ENCODE results near the gene DMRT3. TPM values are rescaled to one million over a fixed set of nuclear protein-coding genes. Genes with fewer than 3 reads are reported as not detected.

DMRT3 gene
- total RNA-seq, 1 experiment from 2014 or later: not detected

DNA sequence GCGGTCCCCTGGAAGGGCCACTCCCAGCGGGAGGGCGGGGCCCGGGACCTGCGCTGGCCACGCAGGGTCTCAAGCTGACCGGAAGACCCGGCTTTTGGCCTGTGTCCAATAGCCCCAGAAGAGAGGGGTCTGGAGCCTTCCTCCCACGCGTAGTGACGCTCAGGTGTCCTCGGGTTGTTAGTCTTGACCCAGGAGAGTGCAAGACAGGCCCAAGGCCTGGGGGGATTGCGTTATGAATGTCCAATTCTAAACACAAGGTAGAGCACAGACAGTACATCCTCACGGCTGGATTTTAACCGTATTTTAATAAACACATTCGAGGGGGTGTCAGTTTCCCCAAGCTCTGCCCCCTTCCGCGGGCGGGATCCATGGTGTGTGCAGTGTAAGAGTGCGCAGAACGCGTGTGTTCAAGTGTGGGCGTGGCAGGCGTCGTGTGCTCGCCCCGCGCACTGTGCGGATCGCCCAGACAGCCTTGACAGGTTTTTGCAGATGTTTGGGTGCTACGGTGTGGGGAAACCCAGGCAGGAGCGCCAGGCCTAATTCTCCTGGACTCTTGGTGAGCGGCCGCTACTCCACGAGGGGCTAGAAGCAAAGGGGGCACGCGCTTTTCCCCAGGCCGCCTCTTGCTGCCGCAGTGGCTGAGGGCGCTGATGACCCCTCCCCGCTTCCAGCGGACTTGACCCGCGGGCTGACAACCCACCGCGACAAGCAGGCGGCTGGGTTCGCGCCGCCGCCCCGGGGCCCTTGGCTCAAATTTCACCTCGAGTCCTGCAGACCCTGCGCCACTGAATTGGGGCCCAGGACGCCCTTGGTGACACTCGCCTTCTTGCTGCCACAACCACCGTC, 6.1 kb upstream of the DMRT3 start:
- no peak for DNase-seq (ENCODE audit: low read depth)

DNA sequence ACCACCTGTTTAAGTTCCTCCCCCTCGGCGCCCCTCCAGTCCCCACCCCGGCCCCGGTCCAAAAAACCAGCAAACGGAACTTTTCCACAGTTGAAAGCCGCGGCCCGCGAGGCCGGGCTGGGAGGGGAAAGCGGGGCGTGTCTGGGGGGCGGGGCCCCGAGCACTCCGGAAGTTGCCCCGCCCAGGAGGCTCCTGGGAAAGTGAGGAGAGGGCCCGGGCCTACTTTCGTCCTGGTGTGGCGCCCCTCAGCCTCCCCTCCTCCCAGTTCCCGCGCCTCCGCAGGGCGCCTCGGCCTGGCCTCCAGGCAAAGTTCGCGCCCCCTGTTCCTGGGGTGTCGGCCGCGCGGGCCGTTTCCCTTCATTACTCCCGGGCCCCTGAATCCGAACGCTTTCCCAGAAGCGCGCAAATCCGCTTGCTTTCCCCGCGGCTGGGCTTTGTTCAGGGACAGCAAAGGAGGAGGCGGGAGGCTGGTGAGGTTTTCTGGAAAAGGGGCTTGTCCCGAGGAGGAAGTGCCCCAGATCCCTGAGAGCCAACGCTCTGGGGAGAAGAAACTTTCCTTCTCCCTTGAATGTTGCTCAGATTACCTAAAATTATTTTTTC, 4.5 kb upstream of the DMRT3 start:
- no peak for DNase-seq (ENCODE audit: low read depth)

DNA sequence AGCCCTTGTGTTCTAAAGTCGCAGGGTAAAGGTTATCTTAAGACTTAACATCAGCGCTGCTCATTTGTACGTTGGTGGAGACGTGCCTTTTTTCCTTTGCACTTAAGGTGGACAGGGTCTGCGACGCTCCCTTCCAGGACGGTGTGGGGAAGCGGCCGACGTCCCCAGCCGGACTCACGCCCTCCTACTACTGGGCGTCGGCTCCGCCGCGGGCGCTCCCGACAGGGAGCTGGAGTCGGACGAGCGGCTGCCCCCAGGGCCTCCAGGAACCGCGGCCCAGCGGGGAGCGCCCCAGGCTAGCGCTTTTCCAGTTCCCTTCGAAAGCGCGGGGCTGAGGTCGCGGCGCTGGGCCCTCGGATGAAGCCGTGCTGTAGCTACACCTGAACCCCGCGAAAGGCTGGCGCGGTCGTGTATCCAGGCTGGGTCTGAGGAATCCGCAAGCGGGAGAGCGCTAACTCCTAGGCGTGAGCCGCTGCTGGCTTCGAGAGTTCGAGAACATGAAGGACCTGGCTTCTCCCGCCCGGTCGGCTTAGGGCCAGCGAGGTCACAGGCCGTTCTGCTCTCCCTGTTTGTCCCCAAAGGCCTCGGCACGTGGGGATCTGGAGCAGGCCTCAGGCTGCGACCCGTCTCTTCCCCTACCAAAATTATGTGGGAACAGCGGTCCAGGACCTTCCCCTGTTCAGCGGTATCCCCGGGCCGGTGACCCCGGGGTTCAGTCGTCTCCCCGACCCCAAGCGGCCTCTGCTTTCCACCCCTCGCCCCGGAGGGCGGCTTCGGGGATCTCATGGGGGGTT, 3.8 kb upstream of the DMRT3 start:
- no peak for DNase-seq (ENCODE audit: low read depth)

DNA sequence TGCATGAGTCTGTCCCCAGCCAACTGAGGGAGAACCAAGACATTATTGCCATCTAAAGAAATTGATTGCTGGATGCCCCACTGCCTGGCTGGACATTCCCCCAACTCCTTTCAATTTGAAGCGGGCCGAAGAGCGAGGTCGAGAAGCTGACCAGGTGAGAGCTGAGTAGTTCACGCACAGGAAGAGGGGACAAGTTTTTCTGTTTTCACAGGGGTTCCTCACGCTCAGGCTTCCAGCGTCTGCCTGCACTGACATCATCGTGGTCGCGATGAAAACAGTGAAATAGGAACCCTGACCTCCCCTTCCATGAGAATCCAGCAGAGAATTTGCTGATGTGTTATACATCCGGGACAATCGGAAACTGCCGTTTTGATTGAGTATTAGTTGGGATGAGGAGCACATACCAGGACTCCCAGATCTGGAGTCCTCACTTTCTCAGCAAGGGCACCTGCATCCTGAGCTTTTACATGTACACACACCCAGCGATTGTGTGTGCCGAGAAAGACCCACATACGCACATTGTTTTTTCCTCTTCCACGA, 3.1 kb upstream of the DMRT3 start:
- DNase-seq (ENCODE audit: low read depth): no peak

DNA sequence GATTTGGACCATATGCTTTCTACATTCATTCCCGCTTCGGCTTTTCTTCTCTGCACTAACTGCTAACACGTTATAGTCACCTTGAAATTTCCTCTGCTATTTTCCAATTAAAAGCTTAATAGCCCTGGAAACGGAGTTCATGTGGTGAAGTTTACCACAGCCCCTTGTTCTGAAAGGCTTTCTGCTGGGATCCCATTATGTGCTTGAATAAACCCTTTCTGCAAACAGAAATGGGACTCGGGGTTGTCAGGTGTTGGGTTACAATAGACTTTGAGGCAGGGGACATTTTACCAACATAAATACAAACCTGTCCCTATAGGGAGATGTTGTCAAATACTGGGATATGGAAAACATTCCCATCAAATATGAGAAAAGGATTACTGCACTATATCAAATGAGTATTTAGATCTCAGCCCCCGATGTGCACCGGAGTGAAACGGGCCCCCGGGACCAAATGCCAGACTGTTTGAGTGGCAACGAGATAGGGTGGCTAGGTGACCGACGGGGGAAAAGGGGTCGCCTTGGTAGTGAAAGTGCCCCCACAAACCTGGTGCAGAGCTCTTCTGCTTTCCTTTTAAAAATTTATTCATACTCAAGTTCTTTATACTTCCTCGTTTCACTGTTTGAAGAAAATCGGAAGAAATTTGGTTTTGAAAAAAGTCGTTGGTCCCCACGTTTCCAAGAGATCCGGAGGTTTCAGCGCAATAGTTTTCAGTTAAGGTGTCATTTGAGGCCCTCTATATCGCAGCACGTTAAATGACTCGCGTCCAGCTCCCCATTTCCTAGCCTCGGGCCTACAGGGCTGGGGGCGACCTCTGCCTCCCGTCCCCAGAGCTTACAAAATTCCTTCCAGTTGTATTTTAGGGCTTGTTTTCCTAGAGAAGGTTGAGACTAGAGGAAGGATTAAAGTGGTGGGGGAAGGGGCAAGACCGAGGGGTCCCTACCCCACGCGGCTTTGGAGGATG, 2.1 kb upstream of the DMRT3 start:
- no peak for DNase-seq (ENCODE audit: low read depth)

DNA sequence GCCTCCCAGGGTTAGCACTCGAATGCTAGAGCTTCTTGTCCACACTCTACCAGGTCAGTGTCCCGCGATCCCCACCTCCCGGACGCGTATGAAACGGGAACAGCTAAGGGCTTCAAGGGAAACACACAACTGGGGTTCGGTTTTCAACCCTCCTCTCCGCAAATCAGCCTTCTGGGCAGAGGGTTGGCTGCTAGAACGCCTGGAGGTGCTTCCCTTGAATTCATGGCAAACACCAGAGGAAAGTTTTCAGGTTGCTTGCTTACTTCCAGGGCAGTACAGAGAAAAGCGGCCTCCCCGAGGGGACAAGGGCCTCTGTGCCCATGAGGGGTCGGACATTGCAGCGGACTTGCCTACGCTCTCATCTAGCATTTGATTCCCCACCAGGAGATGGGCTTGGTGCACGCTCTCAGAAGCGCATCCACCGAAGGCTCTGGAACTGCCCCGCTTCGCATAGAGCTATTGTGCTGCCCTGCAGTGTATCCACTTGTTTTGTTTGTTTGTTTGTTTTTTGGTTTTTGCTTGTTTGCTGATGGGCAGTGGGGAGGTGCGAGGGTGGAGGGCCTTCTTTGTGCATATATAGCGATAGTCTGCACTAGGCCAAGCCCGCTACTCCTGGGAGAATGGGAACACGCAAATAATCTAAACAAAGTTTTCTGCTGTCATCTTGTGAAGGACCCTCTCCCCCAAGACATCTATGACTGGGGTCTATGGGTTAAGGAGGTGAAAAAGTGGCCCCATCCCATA, 1.3 kb upstream of the DMRT3 start:
- no peak for DNase-seq (ENCODE audit: low read depth)

DNA sequence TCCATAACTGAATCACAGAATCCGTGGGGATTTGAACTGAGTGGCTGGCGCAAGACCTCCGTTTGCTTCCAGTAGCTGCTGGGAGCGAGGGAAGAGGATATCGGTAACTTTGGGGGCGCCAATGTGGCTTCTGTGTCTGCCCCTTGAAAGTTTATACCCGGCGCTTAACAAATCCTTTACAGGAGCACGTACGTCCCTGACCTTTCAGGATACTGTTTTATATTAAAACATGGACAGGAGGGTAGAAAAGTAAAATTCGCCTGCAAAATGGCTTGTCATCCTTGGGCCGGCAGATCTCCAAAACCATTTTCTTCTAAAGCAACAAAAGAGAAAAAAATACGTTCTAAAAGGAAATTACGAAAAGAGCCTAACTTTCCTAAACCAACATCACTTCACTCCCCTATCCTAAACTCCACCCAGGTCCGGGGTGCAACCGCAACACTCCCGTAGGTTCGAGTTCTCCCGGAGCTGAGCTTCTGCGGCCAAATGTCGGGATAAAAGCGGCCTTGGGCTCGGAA, 656 bp upstream of the DMRT3 start:
- DNase-seq (ENCODE audit: low read depth): no peak

DNA sequence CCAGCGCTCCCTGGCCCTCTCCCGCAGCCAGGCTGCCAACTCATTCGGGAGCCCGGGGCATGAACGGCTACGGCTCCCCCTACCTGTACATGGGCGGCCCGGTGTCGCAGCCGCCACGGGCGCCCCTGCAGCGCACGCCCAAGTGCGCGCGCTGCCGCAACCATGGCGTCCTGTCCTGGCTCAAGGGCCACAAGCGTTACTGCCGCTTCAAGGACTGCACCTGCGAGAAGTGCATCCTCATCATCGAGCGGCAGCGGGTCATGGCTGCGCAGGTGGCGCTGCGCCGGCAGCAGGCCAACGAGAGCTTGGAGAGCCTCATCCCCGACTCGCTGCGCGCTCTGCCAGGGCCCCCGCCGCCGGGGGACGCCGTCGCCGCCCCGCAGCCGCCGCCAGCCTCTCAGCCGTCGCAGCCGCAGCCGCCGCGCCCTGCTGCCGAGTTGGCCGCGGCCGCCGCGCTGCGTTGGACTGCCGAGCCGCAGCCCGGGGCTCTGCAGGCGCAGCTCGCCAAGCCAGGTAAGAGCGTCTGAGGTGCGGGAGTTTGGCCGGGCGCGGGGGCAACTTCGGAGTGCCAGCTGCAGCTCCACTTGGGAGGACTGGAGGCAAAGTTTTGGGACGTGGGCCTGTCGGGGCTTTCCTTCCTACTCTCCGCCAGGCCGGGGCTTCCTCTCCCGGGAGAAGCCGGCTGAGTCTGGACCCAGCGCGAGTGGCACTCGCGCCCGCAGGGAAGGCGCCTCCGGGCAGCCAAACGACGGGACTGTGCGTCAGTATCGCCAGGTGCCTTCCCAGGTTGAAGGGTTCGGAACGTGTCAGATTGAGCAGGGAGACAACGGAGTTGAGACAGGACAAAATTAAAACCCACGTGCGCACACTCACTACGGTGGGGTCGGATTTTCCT, 735 bp downstream of the DMRT3 start:
- DNase-seq (ENCODE audit: low read depth): no peak

DNA sequence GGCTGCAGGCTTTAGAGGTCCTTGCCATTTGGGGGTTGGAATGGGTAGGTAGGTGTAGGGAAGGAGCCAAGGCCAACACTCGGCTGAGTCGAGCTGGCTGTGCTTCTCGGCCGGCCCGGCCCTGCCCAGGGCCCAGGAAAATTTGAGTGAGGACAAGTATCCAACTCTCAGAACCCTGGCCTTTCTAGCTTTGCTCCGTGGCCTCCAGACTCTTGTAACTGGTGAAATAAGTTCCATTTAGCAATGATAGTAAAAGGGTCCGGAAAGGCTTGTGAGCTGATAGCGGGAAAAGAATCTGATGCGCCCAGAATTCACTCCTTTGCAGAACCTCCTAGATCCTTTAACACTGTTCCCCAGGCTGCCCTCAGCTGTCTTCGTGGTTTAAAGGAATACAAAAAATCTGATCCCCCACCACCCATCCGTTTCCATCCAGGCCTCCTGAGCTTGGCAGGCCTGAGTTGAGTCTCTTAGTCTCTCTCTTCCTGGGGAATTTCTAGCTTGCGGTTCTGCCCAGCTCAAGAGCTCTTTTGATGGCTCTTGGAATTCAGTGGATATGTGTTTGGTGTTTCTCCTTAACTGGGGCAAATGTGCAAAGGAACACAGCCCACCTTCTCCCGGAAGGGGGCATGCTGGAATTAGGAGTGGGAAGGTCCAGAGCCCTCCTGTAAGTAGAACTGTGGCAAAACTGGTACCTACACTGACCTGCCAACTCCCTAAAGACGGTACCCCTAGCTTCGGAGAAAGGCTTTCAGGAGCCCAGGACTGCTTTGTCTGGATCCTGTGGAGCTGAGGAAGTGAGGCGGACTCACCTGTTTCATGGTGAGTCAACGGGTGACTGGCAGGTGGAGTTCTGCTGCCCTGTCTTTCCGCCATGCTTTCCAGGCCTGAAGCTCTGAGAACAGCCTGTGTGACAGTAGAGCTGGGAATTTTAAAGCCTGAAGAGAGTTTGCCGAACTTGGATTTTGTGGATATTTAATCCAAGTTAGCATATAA, 1.7 kb downstream of the DMRT3 start:
- DNase-seq (ENCODE audit: low read depth): no peak

DNA sequence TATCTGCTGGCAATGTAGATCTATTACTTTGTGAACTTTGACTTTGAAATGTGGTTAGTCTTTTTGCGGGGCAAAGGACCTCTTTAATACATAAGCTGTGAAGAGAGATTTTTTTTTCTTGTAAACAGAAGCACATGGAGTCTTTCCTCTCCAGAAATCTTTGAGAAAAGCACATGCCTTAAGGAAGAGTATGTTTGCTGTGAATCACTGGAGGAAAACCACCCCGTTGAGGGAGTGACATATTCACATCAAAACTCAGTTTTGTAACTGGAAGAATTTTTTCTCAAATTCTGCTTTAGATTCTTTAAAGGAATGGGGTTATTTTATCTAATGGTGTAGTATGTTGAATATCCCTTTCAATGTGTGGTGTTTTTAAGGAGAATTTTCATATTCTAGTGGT, 3.5 kb downstream of the DMRT3 start:
- DNase-seq (ENCODE audit: low read depth): no peak

DNA sequence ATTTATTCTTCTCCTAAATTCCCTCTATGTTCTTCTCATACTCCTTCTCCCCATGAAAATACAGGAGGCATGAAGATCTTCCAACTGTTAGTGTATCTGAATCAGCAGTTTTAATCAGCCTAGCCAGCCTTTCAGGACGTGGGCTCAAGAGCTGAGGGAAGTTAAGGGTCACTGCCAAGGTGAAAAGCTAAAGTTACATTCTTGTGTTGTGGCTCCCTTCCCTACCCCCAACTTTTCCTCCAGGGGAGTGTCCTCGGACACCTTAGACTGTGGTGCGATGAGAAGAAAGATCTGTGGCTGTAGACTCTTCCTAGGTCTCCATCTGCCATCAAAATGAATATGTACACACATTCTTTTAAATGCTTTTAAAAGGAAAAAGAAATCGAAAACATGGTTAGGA, 4.2 kb downstream of the DMRT3 start:
- no peak for DNase-seq (ENCODE audit: low read depth)

DNA sequence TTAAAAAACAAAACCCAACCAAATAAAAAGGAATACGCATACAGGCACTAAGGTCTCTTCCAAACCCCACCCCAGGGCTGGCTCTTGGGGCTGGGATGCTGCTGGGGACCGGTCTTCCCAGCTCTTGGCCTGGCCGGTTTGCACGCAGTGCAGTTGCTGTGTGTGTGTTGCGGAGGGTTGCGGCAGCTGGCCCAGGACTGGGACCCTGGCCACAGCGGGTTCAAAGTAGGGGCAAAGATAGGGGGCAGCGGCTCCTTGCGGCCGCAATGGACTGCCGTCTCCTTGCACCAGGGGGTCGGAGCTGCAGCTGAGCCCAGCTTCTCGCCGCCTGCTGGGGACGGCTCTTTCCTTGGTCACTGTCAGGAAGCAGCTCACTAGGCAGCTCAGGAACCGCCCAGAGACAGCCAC, 5.0 kb downstream of the DMRT3 start:
- DNase-seq (ENCODE audit: low read depth): no peak

DNA sequence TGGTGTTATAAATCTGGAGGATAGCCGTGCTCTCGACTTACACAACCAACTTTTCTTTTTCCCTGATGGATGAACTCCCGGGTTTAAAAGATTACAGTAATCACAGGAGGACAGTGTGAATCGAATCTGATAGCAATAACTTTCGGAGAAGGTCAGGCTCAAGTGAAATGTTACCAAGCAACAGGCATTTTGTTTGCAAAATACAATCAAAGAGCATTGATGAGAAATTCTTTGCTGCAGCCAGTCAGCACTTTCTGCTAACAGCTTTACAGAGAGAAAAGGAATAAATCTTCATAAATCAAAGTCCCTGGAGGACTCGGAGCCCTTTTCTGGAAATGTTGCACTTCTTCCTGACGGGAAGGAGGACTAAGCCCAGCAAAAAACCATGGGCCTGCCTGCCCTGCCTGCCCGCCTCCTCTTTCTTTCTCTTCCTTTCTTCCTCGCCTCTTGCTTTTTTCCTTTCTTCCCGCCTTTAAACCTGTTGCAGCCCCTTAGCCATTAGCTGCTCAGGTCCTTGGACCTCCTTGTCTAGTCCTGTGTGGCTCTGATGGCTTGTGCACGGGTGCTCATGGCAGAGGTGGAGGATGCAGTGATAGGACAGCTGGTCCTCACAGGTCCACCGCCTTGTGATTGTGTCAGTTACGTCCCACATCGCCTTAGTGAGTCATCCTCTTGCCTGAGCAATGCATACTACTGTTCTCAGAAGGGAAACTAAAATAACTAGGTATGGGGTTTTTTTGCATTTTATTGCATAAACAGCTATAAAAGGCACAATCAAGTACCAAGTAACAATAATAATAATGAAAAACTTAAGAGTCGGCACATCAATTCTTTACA, 6.2 kb downstream of the DMRT3 start:
- DNase-seq (ENCODE audit: low read depth): no peak

DNA sequence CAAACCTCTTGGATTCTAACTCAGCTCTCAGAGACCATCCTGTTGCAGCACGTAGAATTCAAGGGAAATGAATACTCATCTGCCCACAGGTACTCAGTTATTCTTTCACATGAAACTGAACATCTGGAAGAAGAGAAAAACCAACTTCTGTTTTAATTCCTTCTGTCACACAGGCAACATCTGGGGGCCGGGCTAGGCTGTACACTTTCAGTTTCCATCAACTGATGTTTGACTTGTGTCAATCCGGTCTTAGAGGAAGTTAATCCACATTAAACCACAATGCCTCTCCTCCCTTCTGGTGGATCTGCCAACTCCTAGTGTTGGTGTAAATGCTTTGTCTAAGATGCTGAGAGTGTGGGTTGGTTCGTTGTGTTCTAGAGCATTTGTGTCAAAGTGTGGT, 17.6 kb downstream of the DMRT3 start:
- no peak for DNase-seq (ENCODE audit: low read depth)

DNA sequence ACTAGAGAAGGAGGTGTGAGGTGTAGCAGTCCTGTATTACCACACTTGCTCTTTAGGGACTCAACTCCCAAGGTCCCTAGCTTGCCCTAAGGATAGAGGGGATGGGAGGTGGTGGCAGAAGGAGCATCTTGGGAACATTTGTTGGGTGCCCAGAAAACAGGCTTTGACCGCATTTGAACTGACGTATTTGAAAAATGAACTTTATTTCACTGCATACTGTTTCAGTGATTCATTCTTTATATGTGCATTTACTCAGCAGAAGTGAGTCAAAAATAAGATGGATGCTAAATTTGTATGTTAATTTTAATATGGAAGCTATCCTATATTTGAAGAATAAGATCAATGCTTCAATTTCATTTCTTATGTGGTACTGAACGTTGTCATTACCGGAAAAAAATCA, 18.7 kb downstream of the DMRT3 start:
- no peak for DNase-seq (ENCODE audit: low read depth)

DNA sequence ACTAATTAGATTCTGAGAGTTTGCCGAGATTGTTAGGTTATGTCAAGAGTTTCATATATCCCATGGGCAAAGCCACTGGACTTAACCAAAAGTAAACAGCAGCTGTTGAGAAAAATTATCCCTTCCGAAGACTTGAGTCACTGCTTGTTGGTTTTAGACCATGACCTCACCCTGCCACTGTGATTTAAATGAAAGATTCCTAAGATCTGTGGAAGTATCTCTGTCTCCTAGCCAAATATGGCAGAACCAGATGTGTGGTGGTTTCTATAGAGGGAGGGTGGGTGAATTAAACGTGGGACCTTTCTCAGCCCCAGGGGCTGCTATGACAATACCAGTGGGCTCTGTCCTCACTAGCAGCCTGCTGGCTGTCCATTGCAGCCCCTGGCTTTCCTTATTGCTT, 19.3 kb downstream of the DMRT3 start:
- DNase-seq (ENCODE audit: low read depth): no peak
